ENCODE data around the gene CELF4.

Gene CELF4

GRCh38 chr18:37222999-37223378 lies 342.6 kb downstream of the CELF4 start:
- Histone ChIP-seq H3K9me3 (ENCODE audit: low read depth, low read length) (no peaks in the 10 kb centered on the region), H3K4me3 (no peak overlapping the region), H3K27ac (no peak overlapping the region), H3K9ac (ENCODE audit: insufficient read length) (no peak overlapping the region), H3K36me3 (ENCODE audit: insufficient read depth, low read length) (no peaks in the 10 kb centered on the region)
- TF ChIP-seq EZH2 (IDR thresholded peaks at IDR 0.05) = no peak
- no peak for TF ChIP-seq FOXP2 (optimal IDR thresholded peaks at IDR 0.05; ENCODE audit: control extremely low read depth, extremely low read length, insufficient read depth)
- no peak for TF ChIP-seq POLR2AphosphoS5 (IDR thresholded peaks at IDR 0.05; ENCODE audit: borderline replicate concordance, low read depth, low read length)
- no peak for DNase-seq (ENCODE audit: low read depth, low spot score)

- Histone ChIP-seq H3K9ac (ENCODE audit: insufficient read length) (no peak overlapping the region), H3K4me3 (no peak overlapping the region), H3K9me3 (ENCODE audit: low read depth, low read length) (no peaks in the 10 kb centered on the region), H3K36me3 (ENCODE audit: insufficient read depth, low read length) (no peaks in the 10 kb centered on the region), H3K27ac (no peak overlapping the region)
- TF ChIP-seq EZH2 (IDR thresholded peaks at IDR 0.05) (no peak), POLR2AphosphoS5 (IDR thresholded peaks at IDR 0.05; ENCODE audit: borderline replicate concordance, low read depth, low read length) (no peak), FOXP2 (optimal IDR thresholded peaks at IDR 0.05; ENCODE audit: control extremely low read depth, extremely low read length, insufficient read depth) (no peak)
- DNase-seq (ENCODE audit: low read depth, low spot score) = no peak
Measured at GRCh38 chr18:37222354-37222998, 343.1 kb downstream of the CELF4 start.

GRCh38 chr18:37219257-37219656 lies 346.3 kb downstream of the CELF4 start:
- no peak for DNase-seq (ENCODE audit: low read depth, low spot score)
- no peak overlapping the region for H3K4me3 ChIP-seq
- no peaks in the 10 kb centered on the region for H3K9me3 ChIP-seq (ENCODE audit: low read depth, low read length)
- H3K27ac ChIP-seq = no peak overlapping the region
- H3K9ac ChIP-seq (ENCODE audit: insufficient read length) = no peak overlapping the region
- no peaks in the 10 kb centered on the region for H3K36me3 ChIP-seq (ENCODE audit: insufficient read depth, low read length)
- no peak for TF ChIP-seq EZH2 (IDR thresholded peaks at IDR 0.05)
- TF ChIP-seq POLR2AphosphoS5 (IDR thresholded peaks at IDR 0.05; ENCODE audit: borderline replicate concordance, low read depth, low read length) = no peak
- TF ChIP-seq FOXP2 (optimal IDR thresholded peaks at IDR 0.05; ENCODE audit: control extremely low read depth, extremely low read length, insufficient read depth) = no peak

GRCh38 chr18:37218022-37218590 lies 347.5 kb downstream of the CELF4 start:
- TF ChIP-seq POLR2AphosphoS5 (IDR thresholded peaks at IDR 0.05; ENCODE audit: borderline replicate concordance, low read depth, low read length) (no peak), FOXP2 (optimal IDR thresholded peaks at IDR 0.05; ENCODE audit: control extremely low read depth, extremely low read length, insufficient read depth) (no peak), EZH2 (IDR thresholded peaks at IDR 0.05) (no peak)
- H3K4me3 ChIP-seq = no peak overlapping the region

GRCh38 chr18:37210781-37211180 lies 354.8 kb downstream of the CELF4 start:
- H3K4me3 ChIP-seq = no peak overlapping the region
- no peak for DNase-seq (ENCODE audit: low read depth, low spot score)
- H3K9me3 ChIP-seq (ENCODE audit: low read depth, low read length) = no peaks in the 10 kb centered on the region
- H3K27ac ChIP-seq = no peak overlapping the region
- no peak for TF ChIP-seq FOXP2 (optimal IDR thresholded peaks at IDR 0.05; ENCODE audit: control extremely low read depth, extremely low read length, insufficient read depth)
- no peaks in the 10 kb centered on the region for H3K36me3 ChIP-seq (ENCODE audit: insufficient read depth, low read length)
- no peak overlapping the region for H3K9ac ChIP-seq (ENCODE audit: insufficient read length)

More at GRCh38 chr18:37218022-37218590, 347.5 kb downstream of the CELF4 start:
- H3K36me3 ChIP-seq (ENCODE audit: insufficient read depth, low read length) = no peaks in the 10 kb centered on the region
- H3K27ac ChIP-seq = no peak overlapping the region
- no peak overlapping the region for H3K9ac ChIP-seq (ENCODE audit: insufficient read length)
- H3K9me3 ChIP-seq (ENCODE audit: low read depth, low read length) = no peaks in the 10 kb centered on the region
- DNase-seq (ENCODE audit: low read depth, low spot score) = no peak

DNA sequence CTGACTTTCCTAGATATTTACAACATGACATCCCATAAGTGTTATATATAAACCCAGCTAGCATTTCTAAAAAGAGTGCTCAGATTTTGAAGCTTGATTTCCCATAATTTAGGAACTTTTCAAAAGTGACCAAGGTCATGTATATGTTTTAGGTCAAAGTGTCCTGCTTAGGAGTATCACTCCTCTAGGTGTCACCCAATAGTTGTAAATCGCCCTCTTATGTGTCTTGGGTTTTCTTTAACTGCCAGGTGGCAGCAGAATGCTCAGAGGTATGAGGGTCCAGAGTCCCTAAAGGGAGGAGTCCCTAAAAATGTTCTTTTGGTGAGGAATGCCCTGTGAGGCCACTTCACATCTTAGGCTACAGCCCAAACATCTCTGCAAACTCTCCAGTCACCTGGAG lies 358.3 kb downstream of the CELF4 start:
- Histone ChIP-seq H3K4me3 (no peak overlapping the region), H3K9me3 (ENCODE audit: low read depth, low read length) (no peaks in the 10 kb centered on the region), H3K27ac (no peak overlapping the region), H3K9ac (ENCODE audit: insufficient read length) (no peak overlapping the region), H3K36me3 (ENCODE audit: insufficient read depth, low read length) (no peaks in the 10 kb centered on the region)
- TF ChIP-seq POLR2AphosphoS5 (IDR thresholded peaks at IDR 0.05; ENCODE audit: borderline replicate concordance, low read depth, low read length) (no peak), FOXP2 (optimal IDR thresholded peaks at IDR 0.05; ENCODE audit: control extremely low read depth, extremely low read length, insufficient read depth) (no peak), EZH2 (IDR thresholded peaks at IDR 0.05) (no peak)
- DNase-seq (ENCODE audit: low read depth, low spot score) = no peak

- Histone ChIP-seq H3K27ac (no peak overlapping the region), H3K4me3 (no peak overlapping the region), H3K9me3 (ENCODE audit: low read depth, low read length) (no peaks in the 10 kb centered on the region), H3K9ac (ENCODE audit: insufficient read length) (no peak overlapping the region), H3K36me3 (ENCODE audit: insufficient read depth, low read length) (no peaks in the 10 kb centered on the region)
- TF ChIP-seq POLR2AphosphoS5 (IDR thresholded peaks at IDR 0.05; ENCODE audit: borderline replicate concordance, low read depth, low read length) = no peak
- TF ChIP-seq EZH2 (IDR thresholded peaks at IDR 0.05) = no peak
- no peak for TF ChIP-seq FOXP2 (optimal IDR thresholded peaks at IDR 0.05; ENCODE audit: control extremely low read depth, extremely low read length, insufficient read depth)
- DNase-seq (ENCODE audit: low read depth, low spot score) = no peak
Measured at GRCh38 chr18:37199741-37200140, 365.9 kb downstream of the CELF4 start.

Data from SK-N-MC (cell line).